Osteoblast (primary cell): ENCODE measurements around the gene SORCS2. TPM values are rescaled to one million over a fixed set of nuclear protein-coding genes. Genes with fewer than 3 reads are reported as not detected.

ENCODE experiments used
- DNase-seq: peaks from one replicate; pipeline ENCODE4 v3.0.0; 2011; ENCODE audit warnings: low spot score, mixed read lengths; ENCODE audit not compliant: insufficient read length; ENCODE audit errors: missing footprints
- H2AFZ ChIP-seq: 2 replicates; pipeline ENCODE4 v1.6.0; 2011; ENCODE audit warnings: mild to moderate bottlenecking, low read length
- H3K27ac ChIP-seq: 2 replicates; pipeline ENCODE4 v1.5.1; 2011; ENCODE audit warnings: mild to moderate bottlenecking, low read depth, low read length, moderate library complexity
- H3K27me3 ChIP-seq: 2 replicates; pipeline ENCODE4 v1.6.0; 2012; ENCODE audit warnings: mild to moderate bottlenecking, control low read depth, inconsistent platforms, low read length, moderate library complexity; ENCODE audit not compliant: insufficient read depth
- H3K36me3 ChIP-seq: 2 replicates; pipeline ENCODE4 v1.5.1; 2011; ENCODE audit warnings: mild to moderate bottlenecking, low read length, control low read depth, moderate library complexity; ENCODE audit not compliant: insufficient read depth
- H3K4me1 ChIP-seq: 2 replicates; pipeline ENCODE4 v1.5.1; 2011; ENCODE audit warnings: mild to moderate bottlenecking, low read length, control low read depth, moderate library complexity; ENCODE audit not compliant: insufficient read depth
- H3K4me2 ChIP-seq: 2 replicates; pipeline ENCODE4 v1.6.0; 2011; ENCODE audit warnings: mild to moderate bottlenecking, low read length; ENCODE audit not compliant: insufficient read depth
- H3K4me3 ChIP-seq: fragments of 200-600 bp; sonication (generic); 3 replicates; pipeline ENCODE4 v1.5.1; 2012; ENCODE audit warnings: mild to moderate bottlenecking, low read length, inconsistent platforms; ENCODE audit not compliant: insufficient read depth
- H3K79me2 ChIP-seq: 2 replicates; pipeline ENCODE4 v1.6.0; 2012; ENCODE audit warnings: mild to moderate bottlenecking, low read length, control low read depth, inconsistent platforms; ENCODE audit not compliant: insufficient read depth
- H3K9me3 ChIP-seq: 2 replicates; pipeline ENCODE4 v1.5.1; 2011; ENCODE audit warnings: low read depth, low read length, control low read depth
- H4K20me1 ChIP-seq: 2 replicates; pipeline ENCODE4 v1.6.0; 2012; ENCODE audit warnings: mild to moderate bottlenecking, low read length, control low read depth; ENCODE audit not compliant: insufficient read depth
- total RNA-seq: library from RNA; depleted of rRNA; stranded (reverse); fragments of >200 nt; gene quantifications from 2 replicates; pipeline ENCODE4 v1.2.3, GENCODE V29; 2012
- TF ChIP-seq, protein P1 (sequence below): IDR thresholded peaks from 2 replicates; pipeline ENCODE4 v1.5.1; 2011; ENCODE audit warnings: mild to moderate bottlenecking, low read depth, low read length, moderate library complexity; ENCODE audit errors: extremely low read depth

Gene SORCS2
- total RNA-seq, 1 donor: 9.0 TPM

DNA sequence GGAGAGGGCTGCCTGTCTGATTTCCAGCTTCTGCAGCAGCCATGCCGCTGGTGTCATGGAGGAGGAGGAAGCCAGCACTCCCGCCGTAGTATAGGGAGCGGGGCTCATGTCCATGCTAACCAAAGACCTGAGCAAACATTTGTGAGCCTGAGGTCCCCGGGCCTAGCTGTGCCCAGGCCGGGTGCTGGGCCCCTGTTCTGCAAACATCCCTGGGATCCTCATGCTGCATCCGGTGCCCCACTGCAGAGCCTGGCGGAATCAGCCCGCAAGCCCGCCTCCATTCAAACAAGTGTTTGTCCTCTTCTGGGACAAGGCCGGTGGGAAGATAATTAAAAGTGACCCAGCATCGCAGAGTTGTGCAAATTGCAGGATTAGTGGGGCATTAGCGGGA lies 106.3 kb downstream of the SORCS2 start:
- no peaks in the 10 kb centered on the region for H3K9me3 ChIP-seq
- no peak overlapping the region for H3K4me3 ChIP-seq
- no peaks in the 10 kb centered on the region for H3K36me3 ChIP-seq
- no peak for DNase-seq
- peaks cover 16% of the 10 kb centered on the region for H3K27me3 ChIP-seq
- H3K4me2 ChIP-seq: no peak overlapping the region
- H3K27ac ChIP-seq: no peak overlapping the region
- no peaks in the 10 kb centered on the region for H3K79me2 ChIP-seq
- H4K20me1 ChIP-seq: no peaks in the 10 kb centered on the region
- H2AFZ ChIP-seq: no peak overlapping the region
- no peaks in the 10 kb centered on the region for H3K4me1 ChIP-seq
- TF ChIP-seq, protein P1, sequence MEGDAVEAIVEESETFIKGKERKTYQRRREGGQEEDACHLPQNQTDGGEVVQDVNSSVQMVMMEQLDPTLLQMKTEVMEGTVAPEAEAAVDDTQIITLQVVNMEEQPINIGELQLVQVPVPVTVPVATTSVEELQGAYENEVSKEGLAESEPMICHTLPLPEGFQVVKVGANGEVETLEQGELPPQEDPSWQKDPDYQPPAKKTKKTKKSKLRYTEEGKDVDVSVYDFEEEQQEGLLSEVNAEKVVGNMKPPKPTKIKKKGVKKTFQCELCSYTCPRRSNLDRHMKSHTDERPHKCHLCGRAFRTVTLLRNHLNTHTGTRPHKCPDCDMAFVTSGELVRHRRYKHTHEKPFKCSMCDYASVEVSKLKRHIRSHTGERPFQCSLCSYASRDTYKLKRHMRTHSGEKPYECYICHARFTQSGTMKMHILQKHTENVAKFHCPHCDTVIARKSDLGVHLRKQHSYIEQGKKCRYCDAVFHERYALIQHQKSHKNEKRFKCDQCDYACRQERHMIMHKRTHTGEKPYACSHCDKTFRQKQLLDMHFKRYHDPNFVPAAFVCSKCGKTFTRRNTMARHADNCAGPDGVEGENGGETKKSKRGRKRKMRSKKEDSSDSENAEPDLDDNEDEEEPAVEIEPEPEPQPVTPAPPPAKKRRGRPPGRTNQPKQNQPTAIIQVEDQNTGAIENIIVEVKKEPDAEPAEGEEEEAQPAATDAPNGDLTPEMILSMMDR: no peak

DNA sequence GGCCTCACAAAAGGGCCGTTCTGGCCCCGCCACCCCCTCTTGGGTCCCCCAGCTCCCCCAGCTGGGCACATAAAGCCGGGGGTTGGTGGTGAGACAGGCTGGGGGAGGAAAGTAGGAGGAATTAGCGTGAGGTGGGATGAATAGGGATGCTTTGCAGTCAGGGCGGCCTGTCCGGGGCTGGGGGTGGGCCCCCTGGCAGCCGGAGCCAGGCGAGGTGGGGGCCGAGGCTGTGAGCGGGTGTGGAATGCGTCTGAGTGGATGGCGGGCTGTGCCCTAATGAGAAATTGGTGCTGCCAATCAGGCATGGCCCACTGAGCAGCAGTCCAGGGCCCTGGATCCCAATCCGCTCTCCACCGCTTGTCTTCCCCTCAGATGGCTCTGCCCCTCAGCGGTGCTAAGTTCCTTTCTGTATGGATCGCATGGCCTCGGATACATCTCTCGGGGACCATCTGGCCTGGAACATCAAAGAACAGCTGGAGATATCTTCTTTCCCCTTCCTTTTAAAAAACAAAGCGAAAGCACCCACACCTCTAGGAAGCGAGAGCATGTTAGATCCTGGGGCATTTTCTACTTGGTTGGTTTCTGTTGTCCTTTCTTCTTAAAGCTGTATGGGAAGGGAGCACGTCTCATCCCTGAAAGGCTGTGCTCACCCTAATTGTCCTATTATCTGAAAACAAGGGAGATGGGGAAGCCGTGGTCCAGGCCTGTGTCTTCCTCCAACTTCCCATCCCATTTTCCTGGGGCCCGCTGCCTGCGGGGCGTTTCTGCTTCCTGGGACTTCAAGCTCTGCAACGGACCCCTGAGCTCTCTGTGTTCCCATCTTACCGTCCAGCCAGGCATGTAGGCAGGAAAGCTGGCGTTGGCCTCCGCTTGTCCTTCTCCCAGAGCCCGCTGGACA lies 106.9 kb downstream of the SORCS2 start:
- H3K4me1 ChIP-seq: no peaks in the 10 kb centered on the region
- H3K4me2 ChIP-seq: no peak overlapping the region
- no peaks in the 10 kb centered on the region for H4K20me1 ChIP-seq
- H2AFZ ChIP-seq: no peak overlapping the region
- H3K79me2 ChIP-seq: no peaks in the 10 kb centered on the region
- TF ChIP-seq, protein P1: no peak
- H3K4me3 ChIP-seq: no peak overlapping the region
- peak; percentile 79 for DNase-seq
- no peak overlapping the region for H3K27ac ChIP-seq
- H3K36me3 ChIP-seq: no peaks in the 10 kb centered on the region
- H3K9me3 ChIP-seq: no peaks in the 10 kb centered on the region
- H3K27me3 ChIP-seq: peaks cover 19% of the 10 kb centered on the region

GRCh38 chr4:7299908-7300710 lies 107.8 kb downstream of the SORCS2 start:
- Histone ChIP-seq H3K27ac (no peak overlapping the region), H3K9me3 (no peaks in the 10 kb centered on the region), H2AFZ (no peak overlapping the region), H3K27me3 (peaks cover 23% of the 10 kb centered on the region), H4K20me1 (no peaks in the 10 kb centered on the region), H3K4me3 (no peak overlapping the region), H3K4me2 (no peak overlapping the region), H3K79me2 (no peaks in the 10 kb centered on the region), H3K36me3 (no peaks in the 10 kb centered on the region), H3K4me1 (no peaks in the 10 kb centered on the region)
- TF ChIP-seq, protein P1: no peak
- DNase-seq: peak; percentile 57

GRCh38 chr4:7300711-7301095 lies 108.4 kb downstream of the SORCS2 start:
- Histone ChIP-seq H3K27me3 (peaks cover 23% of the 10 kb centered on the region), H3K9me3 (no peaks in the 10 kb centered on the region), H3K36me3 (no peaks in the 10 kb centered on the region), H3K4me1 (no peaks in the 10 kb centered on the region), H3K27ac (no peak overlapping the region), H3K4me2 (no peak overlapping the region), H2AFZ (no peak overlapping the region), H4K20me1 (no peaks in the 10 kb centered on the region), H3K79me2 (no peaks in the 10 kb centered on the region), H3K4me3 (no peak overlapping the region)
- TF ChIP-seq, protein P1: no peak
- DNase-seq: peak; percentile 72
